A673 (cell line): ENCODE data around the gene SYNE2. TPM values are rescaled to one million over a fixed set of nuclear protein-coding genes. Genes with fewer than 3 reads are reported as not detected.

Source experiments
- BruUV-seq: library from RNA; stranded (reverse); fragments of 400-500 nt; replicated peaks from 2 replicates; lab custom pipeline; 2021; lab: Mats Ljungman, UMichigan
- CTCF ChIA-PET: fragments of 300-600 bp; sonication (Branson Sonifier 250); formaldehyde crosslinking; loops from one replicate; lab custom pipeline; 2022; ENCODE audit warnings: antibody characterized with exemption; lab: Charles Lee
- POLR2A ChIA-PET: fragments of 300-600 bp; sonication (Branson Sonifier 250); formaldehyde crosslinking; loops from one replicate; lab custom pipeline; 2022; ENCODE audit warnings: antibody characterized with exemption; ENCODE audit not compliant: low non-redundant PET; lab: Charles Lee
- DNase-seq: peaks from one replicate; pipeline ENCODE4 v3.0.0-alpha.2; 2015; ENCODE audit warnings: low spot score
- H3K27ac ChIP-seq: fragments of 200-600 bp; sonication (generic); 2 replicates; pipeline ENCODE4 v1.5.1; 2016; ENCODE audit warnings: mixed run types, low read depth, mild to moderate bottlenecking, mixed read lengths, antibody characterized with exemption, low read length; ENCODE audit not compliant: poor library complexity, severe bottlenecking
- H3K27me3 ChIP-seq: fragments of 200-600 bp; sonication (generic); replicated peaks from 2 replicates; pipeline ENCODE4 v1.6.1; 2017; ENCODE audit warnings: mixed run types, low read depth, mild to moderate bottlenecking, mixed read lengths, antibody characterized with exemption, low read length; ENCODE audit not compliant: insufficient read depth, poor library complexity
- H3K36me3 ChIP-seq: fragments of 200-600 bp; sonication (generic); 2 replicates; pipeline ENCODE4 v1.6.1; 2016; ENCODE audit warnings: mixed run types, mild to moderate bottlenecking, mixed read lengths, antibody characterized with exemption, low read length; ENCODE audit not compliant: insufficient read depth, poor library complexity, severe bottlenecking
- H3K4me1 ChIP-seq: fragments of 200-600 bp; sonication (generic); 2 replicates; pipeline ENCODE4 v1.6.1; 2017; ENCODE audit warnings: mixed run types, mild to moderate bottlenecking, mixed read lengths, antibody characterized with exemption, low read length; ENCODE audit not compliant: insufficient read depth, poor library complexity, severe bottlenecking
- H3K4me3 ChIP-seq: fragments of 200-600 bp; sonication (generic); 2 replicates; pipeline ENCODE4 v1.5.1; 2016; ENCODE audit warnings: low read depth, mixed run types, mild to moderate bottlenecking, mixed read lengths, low read length; ENCODE audit not compliant: poor library complexity, severe bottlenecking
- H3K9me3 ChIP-seq: fragments of 200-600 bp; sonication (generic); 2 replicates; pipeline ENCODE4 v1.6.1; 2016; ENCODE audit warnings: mixed run types, low read depth, mild to moderate bottlenecking, mixed read lengths, antibody characterized with exemption, low read length; ENCODE audit not compliant: poor library complexity, severe bottlenecking
- EZH2 ChIP-seq: fragments of 200-600 bp; sonication (generic); IDR thresholded peaks from 2 replicates; pipeline ENCODE4 v1.6.1; 2017; ENCODE audit warnings: borderline replicate concordance, low read depth, mild to moderate bottlenecking, mixed read lengths, antibody characterized with exemption, low read length; ENCODE audit not compliant: poor library complexity, severe bottlenecking
- intact Hi-C: fragments of 100-400 bp; cut with micrococcal nuclease; formaldehyde crosslinking; loops from one replicate; pipeline ENCODE4 v1.10.0; 2022; ENCODE audit not compliant: unreplicated experiment
- total RNA-seq: library from RNA; stranded (reverse); gene quantifications from 2 replicates; pipeline ENCODE4 v1.2.3, GENCODE V29; 2021
- TF ChIP-seq, protein P1 (sequence below): fragments of 300-800, 200-600 bp; sonication (generic); conservative IDR thresholded peaks from 2 replicates; pipeline ENCODE4 v1.5.1; 2017; ENCODE audit warnings: low read depth, mild to moderate bottlenecking, antibody characterized with exemption, low read length, moderate library complexity, mixed read lengths

The SYNE2 gene
- total RNA-seq, 1 experiment from 2014 or later: 68.2 TPM

- ChIA-PET CTCF (no interaction called here), POLR2A (no interaction called here)
- BruUV-seq: no TSS peak
- intact Hi-C loops: no loop called here
- TF ChIP-seq, protein P1, sequence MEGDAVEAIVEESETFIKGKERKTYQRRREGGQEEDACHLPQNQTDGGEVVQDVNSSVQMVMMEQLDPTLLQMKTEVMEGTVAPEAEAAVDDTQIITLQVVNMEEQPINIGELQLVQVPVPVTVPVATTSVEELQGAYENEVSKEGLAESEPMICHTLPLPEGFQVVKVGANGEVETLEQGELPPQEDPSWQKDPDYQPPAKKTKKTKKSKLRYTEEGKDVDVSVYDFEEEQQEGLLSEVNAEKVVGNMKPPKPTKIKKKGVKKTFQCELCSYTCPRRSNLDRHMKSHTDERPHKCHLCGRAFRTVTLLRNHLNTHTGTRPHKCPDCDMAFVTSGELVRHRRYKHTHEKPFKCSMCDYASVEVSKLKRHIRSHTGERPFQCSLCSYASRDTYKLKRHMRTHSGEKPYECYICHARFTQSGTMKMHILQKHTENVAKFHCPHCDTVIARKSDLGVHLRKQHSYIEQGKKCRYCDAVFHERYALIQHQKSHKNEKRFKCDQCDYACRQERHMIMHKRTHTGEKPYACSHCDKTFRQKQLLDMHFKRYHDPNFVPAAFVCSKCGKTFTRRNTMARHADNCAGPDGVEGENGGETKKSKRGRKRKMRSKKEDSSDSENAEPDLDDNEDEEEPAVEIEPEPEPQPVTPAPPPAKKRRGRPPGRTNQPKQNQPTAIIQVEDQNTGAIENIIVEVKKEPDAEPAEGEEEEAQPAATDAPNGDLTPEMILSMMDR: no peak
- no peak for TF ChIP-seq EZH2
- Histone ChIP-seq H3K36me3 (no peaks in the 10 kb centered on the region), H3K27ac (no peak overlapping the region), H3K27me3 (no peaks in the 10 kb centered on the region), H3K9me3 (no peaks in the 10 kb centered on the region), H3K4me3 (no peak overlapping the region), H3K4me1 (no peaks in the 10 kb centered on the region)
- DNase-seq: no peak
These were observed 391.5 kb downstream of the SYNE2 start for GRCh38 chr14:64244279-64244678.

- no peaks in the 10 kb centered on the region for H3K36me3 ChIP-seq
- intact Hi-C loops: no loop called here
- POLR2A ChIA-PET: no interaction called here
- H3K4me3 ChIP-seq: no peak overlapping the region
- CTCF ChIA-PET: no interaction called here
- no TSS peak for BruUV-seq
- DNase-seq: no peak
- H3K27ac ChIP-seq: no peak overlapping the region
- H3K4me1 ChIP-seq: no peaks in the 10 kb centered on the region
- H3K27me3 ChIP-seq: no peaks in the 10 kb centered on the region
- H3K9me3 ChIP-seq: no peaks in the 10 kb centered on the region
- no peak for TF ChIP-seq EZH2
- TF ChIP-seq, protein P1: no peak
These were observed 392.7 kb downstream of the SYNE2 start for GRCh38 chr14:64245491-64245890.

DNA sequence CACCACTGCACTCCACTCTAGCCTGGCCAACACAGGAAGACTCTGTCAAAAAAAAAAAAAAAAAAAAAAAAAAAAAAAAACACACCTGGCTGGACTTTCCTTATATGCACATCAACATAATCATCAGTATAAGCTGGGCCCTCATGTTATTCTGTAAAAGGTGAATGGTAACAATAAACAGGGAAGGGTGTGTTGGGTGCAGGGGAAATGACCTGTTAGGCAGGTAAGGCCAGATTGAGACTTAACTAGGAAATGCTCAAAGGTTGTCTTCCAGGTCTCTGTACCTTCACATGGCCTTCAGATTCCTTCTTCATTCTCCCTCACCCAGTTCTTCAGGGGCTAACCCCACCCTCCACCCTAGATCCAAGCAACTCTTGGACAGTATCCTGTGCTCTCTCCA is 393.9 kb downstream of the SYNE2 start:
- no TSS peak for BruUV-seq
- no peaks in the 10 kb centered on the region for H3K27me3 ChIP-seq
- H3K4me3 ChIP-seq: no peak overlapping the region
- CTCF ChIA-PET: no interaction called here
- TF ChIP-seq EZH2: no peak
- TF ChIP-seq, protein P1: no peak
- H3K27ac ChIP-seq: no peak overlapping the region
- no peaks in the 10 kb centered on the region for H3K4me1 ChIP-seq
- POLR2A ChIA-PET: no interaction called here
- DNase-seq: no peak
- H3K36me3 ChIP-seq: no peaks in the 10 kb centered on the region
- no peaks in the 10 kb centered on the region for H3K9me3 ChIP-seq
- intact Hi-C loops: no loop called here
